ENCODE results near the gene KCNQ4.
A peak's percentile ranks its signal among the peaks of the same experiment; 100 is the strongest.

KCNQ4 gene

DNA sequence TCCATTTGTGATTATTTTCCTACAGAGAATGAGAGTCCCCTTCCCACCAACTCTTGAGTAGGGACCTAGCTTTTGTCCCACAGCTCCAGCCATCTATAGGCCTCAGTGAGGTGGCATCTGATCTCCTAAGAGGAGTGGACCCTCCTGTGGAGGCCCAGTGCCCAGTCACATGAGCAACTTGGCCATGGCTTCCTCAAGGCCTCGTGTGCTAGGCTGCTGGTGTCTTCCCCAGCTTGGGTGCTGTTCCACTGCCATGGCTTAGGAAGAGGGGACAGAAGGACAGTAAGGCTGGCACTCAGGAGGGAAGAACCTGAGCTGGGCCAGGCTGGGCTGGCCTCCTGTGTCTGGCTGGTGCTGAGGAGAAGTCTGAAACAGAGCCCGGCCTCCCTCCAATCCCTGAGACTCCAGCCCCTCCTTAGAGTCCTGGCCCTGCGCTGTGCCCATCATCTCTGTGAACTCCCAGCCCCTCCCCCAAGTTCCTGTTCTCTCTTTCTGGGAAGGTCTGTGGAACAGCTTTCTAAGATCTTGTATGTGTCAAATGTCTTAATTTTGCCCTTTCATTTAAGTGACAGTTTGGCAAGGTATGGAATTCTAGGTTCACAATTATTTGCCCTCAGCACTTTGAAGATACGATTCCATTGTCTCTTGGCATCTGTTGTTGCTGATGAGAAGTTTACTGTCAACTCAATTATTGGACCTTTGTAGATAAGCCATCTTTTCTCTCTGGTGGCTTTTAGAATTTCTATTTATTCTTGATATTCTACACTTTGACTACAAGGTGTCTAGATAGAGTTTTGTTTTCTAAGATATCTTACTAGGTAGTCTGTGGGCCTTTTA, 7.1 kb upstream of the KCNQ4 start:
- DNase-seq, result peak in 1 of 2 experiments; percentile 13
- TF ChIP-seq POLR2A (IDR thresholded peaks at IDR 0.05; ENCODE audit: low read length) (no peak), GATA1 (IDR thresholded peaks at IDR 0.05; ENCODE audit: low read depth, low read length) (no peak)

DNA sequence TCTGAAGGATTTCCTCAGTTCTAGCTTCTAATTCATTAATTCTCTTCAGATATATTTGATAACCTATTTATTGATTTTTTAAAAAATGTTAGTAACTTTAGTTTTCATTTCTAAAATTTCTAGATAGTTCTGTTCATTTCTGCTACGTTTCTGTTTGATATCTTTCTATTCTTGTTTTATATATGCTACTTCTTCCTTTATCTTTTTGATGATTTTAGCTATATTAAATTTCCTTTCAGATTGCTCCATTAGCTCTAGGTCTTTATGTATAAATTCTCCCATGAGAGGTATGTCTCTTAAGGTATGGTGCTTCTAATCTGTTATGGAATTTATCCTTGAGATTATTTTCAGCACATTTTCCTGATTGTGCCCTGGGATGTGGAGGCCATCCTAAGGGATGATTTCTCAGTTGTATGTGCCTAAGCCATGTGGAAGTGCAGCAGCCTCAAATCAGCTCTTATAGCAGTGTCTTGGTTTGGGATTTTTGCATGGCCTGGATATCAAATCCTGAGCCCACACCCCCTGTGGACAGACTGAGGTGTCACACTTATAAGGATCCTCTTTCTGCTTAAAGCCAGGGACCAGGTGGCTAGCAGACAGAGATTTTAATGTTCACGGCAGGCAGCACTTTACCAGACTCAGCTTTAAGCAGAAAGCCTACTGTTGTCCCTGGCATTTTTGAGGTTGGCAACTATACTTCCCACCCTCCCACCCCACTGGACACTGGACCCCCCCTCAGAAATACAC, 6.2 kb upstream of the KCNQ4 start:
- no peak for TF ChIP-seq POLR2A (IDR thresholded peaks at IDR 0.05; ENCODE audit: low read length)
- TF ChIP-seq GATA1 (IDR thresholded peaks at IDR 0.05; ENCODE audit: low read depth, low read length), result no peak
- DNase-seq, result no peak

DNA sequence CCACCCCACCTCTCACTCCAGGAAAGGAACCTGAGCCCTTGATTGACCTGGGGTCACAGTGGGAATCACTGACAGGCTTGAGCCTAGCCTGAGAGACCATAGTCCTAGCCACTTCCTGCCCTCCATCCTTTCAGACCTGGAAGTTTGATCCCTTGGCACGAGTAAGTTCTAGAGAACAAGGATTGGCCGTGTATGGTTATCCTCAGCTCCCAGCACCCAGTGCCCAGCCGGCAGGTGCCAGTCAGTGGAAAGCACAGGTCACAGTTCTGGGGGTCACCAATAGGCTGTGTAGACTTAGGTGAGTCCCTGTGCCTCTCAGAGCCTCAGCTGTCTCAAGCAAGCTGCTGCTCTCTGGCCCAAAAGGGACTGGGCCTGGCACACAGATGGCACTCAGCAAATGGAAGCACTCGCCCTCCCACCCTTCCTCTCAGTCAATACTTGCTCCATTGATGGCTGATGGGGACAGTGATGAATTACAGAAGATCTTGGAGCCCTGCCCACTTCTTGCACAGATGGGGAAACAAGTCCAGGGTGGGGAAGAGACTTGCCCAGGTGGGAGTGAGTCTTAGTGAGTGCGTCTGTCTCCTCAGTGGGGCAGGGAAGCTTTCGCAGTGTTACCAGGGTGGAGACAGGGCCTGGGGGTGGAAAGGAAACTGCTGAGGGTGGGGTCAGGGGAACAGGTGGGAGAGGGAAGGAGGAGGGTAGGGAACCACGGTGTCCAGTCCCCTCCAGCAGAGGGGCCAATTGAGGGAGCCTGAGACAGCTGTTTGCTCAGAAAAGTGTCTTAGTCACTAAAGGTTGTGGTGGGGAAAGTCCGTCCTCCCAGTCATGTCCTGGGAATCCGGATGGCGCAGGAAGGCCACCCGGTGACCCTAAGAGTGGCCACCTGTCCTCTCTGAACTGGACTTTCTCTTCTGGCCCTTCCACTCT, 2.6 kb upstream of the KCNQ4 start:
- TF ChIP-seq GATA1 (IDR thresholded peaks at IDR 0.05; ENCODE audit: low read depth, low read length), result no peak
- no peak for TF ChIP-seq POLR2A (IDR thresholded peaks at IDR 0.05; ENCODE audit: low read length)

GRCh38 chr1:40781608-40781971, 2.0 kb upstream of the KCNQ4 start:
- TF ChIP-seq GATA1 (IDR thresholded peaks at IDR 0.05; ENCODE audit: low read depth, low read length), result no peak
- no peak for TF ChIP-seq POLR2A (IDR thresholded peaks at IDR 0.05; ENCODE audit: low read length)

More for the DNA sequence above, 2.6 kb upstream of the KCNQ4 start:
- DNase-seq, result no peak

GRCh38 chr1:40782371-40782956, 1.1 kb upstream of the KCNQ4 start:
- DNase-seq, result no peak
- TF ChIP-seq GATA1 (IDR thresholded peaks at IDR 0.05; ENCODE audit: low read depth, low read length), result no peak
- no peak for TF ChIP-seq POLR2A (IDR thresholded peaks at IDR 0.05; ENCODE audit: low read length)

More at GRCh38 chr1:40781608-40781971, 2.0 kb upstream of the KCNQ4 start:
- DNase-seq, result no peak

GRCh38 chr1:40784141-40784770, 669 bp downstream of the KCNQ4 start:
- TF ChIP-seq POLR2A (IDR thresholded peaks at IDR 0.05; ENCODE audit: low read length) (no peak), GATA1 (IDR thresholded peaks at IDR 0.05; ENCODE audit: low read depth, low read length) (no peak)
- DNase-seq, result peak; percentile 18 to 19

DNA sequence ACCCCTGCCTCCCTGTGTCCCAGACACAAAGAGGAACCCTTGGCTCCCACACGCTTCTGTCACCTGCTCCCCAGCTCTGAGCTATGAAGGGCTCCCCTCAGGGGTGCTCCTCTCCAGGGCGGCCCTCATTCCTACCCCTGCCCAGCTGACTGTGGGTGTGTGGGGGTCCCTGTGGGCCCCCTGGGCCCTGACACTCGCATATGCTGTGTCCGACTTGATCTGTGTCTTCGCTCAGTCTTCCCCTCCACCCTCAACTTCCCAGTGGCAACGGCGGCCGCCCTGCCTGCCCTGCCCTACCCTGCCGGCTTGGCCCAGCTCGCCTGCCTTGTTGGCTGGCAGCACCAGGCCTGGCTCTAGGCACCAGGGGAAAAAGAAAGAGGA, 1.2 kb downstream of the KCNQ4 start:
- TF ChIP-seq GATA1 (IDR thresholded peaks at IDR 0.05; ENCODE audit: low read depth, low read length) (no peak), POLR2A (IDR thresholded peaks at IDR 0.05; ENCODE audit: low read length) (no peak)
- DNase-seq, result no peak

DNA sequence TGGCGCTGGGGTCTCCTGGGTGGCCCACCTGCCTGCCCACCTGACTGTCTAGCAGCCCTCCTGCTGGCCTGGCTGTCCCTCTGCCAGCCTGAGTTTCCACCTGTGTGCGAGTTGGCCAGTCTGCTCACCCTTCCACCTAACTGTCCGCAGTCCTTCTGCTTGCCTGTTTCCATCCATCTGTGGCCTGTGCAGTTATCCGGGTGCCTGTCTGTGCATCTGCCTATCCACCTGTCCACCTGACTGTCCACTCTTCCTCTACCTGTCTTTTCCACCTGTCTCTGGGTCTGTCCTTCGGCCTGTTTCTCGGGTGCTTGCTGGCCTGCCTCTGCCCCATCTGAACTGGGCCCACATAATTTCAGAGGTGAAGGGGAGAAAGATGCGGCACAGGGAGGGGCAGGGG, 1.9 kb downstream of the KCNQ4 start:
- TF ChIP-seq POLR2A (IDR thresholded peaks at IDR 0.05; ENCODE audit: low read length) (no peak), GATA1 (IDR thresholded peaks at IDR 0.05; ENCODE audit: low read depth, low read length) (no peak)
- no peak for DNase-seq

DNA sequence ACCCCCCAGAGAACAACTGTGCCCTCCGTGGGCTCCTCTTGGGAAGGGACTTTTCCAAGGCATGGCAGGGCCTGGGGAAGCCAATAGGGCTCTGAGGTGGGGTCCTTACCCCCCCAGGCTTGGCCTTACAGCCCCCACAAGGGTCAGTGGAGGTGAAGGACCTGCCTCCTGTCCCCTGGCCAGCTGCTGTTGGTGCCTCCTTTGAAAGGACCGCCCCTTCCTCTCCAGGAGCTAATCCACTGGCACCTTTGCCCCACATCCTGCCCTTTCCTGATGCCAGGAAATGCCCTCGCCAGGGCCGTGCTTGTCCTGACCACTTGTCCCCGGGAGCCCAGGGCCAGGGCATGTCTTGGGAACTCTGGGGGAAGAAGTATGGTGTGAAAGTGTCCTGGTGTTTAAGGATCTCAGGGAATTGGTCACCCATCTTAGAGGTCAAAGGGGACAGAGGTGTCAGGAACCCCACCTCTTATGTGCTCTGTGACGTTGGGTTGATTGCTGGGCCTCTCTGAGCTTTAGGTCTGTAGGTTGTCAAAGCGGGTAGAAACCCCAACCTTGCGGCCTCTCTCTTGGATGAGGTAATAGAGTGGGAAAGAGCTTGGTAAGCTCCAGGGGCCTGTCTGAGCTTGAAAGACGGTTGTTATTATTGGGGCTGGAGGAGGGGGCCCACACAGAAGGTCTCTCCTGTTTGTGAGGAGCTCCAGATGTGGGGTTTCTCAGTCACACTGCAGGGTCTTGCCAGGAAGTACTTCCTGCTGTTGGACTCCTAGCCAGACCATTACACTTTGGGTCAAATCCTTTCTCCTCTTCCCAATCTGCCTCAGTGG, 2.8 kb downstream of the KCNQ4 start:
- no peak for TF ChIP-seq GATA1 (IDR thresholded peaks at IDR 0.05; ENCODE audit: low read depth, low read length)
- no peak for TF ChIP-seq POLR2A (IDR thresholded peaks at IDR 0.05; ENCODE audit: low read length)
- no peak for DNase-seq

- no peak for DNase-seq
- no peak for TF ChIP-seq POLR2A (IDR thresholded peaks at IDR 0.05; ENCODE audit: low read length)
- TF ChIP-seq GATA1 (IDR thresholded peaks at IDR 0.05; ENCODE audit: low read depth, low read length), result no peak
These were observed 3.6 kb downstream of the KCNQ4 start for GRCh38 chr1:40786995-40787705.

- DNase-seq, result no peak
- TF ChIP-seq POLR2A (IDR thresholded peaks at IDR 0.05; ENCODE audit: low read length) (no peak), GATA1 (IDR thresholded peaks at IDR 0.05; ENCODE audit: low read depth, low read length) (no peak)
These were observed 4.4 kb downstream of the KCNQ4 start for GRCh38 chr1:40787737-40788560.
